Middle frontal gyrus (tissue), 1 donor: ENCODE data around the gene SH3RF3.

Experiments used
- DNase-seq: peaks from one replicate; pipeline ENCODE4 v3.0.0-alpha.2; 2015; ENCODE audit warnings: low spot score; ENCODE audit errors: extremely low spot score

The SH3RF3 gene

DNA sequence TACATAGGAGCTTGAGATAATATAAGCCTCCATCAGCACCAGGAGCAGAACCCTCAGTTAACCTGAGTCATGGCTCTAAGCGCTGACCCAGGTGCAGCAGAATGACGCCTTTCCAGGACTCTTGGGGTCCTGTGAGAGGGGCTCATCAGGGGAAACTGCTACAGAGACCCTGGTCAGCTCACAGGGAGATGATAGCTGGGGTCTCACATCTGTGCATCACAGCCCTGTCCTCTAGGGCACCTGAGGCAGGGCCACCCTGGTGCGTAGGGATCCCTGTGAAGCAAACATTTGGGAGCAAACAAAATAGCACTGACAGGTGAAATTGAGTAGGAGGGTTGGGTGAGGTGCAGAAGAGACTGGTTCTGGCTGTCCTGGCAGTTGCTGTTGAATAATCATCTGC lies 219.2 kb downstream of the SH3RF3 start:
- no peak for DNase-seq

DNA sequence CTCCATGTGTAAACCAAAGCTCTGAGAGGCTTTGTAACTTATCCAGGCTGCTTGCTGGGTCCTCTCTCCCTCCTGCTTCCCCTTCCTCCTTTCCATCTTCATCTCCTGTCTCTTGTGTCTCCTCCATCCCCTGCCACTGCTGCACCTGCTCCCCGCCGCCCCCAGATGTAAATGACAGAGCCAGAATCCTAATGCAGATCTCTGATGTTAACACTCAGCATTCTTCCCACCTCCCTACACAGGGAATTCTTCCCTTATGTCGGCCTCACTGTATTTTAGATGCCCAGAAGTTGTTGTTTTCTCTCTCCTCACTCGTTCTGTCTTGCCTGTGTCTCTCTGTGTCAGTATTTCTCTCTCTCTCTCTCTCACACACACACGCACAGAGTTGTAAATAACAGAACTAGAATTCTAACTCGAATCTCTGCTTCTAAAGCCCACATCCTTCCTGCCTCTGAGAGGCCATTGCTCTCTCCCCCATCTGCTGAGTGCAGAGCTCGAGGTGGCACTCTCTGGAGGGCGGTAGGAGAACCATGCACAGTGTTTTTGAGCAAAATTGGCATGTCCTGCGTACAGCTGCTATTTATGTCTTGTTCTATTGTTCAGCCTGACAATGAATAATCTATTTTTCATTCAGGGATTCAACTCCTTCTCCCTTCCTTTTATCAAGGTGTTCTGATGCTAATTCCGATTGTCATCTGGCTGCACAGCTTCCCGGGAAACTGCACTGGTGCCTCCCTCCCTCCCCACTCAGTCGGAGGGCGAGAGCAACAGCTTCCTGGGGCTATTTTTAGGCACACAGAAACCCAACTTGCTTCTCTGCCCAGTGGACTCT lies 219.9 kb downstream of the SH3RF3 start:
- DNase-seq = no peak

- no peak for DNase-seq
These were observed 220.8 kb downstream of the SH3RF3 start for GRCh38 chr2:109349503-109350465.

DNA sequence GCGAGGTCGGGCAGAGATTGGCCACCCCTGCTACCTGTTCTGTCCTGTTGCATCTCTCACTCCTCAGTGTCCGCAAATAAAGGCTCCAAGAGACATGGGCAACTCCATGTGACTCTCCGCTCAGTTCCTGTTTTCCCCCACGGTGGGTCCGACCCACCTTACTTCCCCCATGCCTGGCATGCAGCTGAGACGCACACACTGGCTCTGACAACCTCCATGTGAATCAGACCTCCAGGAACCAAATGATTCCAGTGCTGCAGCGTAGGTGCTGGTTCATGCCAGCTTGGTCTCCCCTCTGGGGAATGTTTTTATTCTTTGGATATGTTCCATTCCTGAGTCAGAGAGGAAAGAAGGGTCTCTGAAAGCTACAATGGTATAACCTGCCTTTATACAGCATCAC lies 221.5 kb downstream of the SH3RF3 start:
- no peak for DNase-seq

DNA sequence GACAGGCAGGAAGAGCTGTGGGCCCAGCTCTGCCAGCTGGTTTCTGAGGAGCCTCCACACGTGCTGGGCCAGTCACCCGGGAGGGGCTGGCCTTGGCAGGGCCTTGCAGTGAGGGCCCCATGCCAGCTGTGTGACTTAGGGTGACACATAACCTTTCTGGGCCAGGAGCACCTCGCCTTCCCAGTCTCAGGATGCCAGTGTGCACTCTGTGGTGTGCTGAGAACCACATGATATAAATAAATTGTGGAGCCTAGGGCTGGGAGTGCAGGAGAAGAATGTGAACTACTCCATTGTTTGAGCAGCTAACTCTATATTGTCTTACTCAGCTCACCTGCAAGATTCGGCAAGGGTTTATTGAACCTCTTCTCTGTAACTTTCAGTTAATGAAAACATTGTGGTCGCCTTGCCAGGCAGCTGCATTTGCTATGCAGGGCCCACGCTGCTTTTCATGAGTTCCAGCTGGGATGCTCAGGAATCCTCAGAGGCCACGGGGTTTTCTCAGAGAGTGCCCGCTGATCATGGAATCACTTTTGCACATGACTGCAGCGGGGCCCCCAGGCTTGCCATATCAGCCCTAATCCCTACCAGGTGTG lies 222.3 kb downstream of the SH3RF3 start:
- DNase-seq = no peak

- DNase-seq = no peak
These were observed 223.3 kb downstream of the SH3RF3 start for GRCh38 chr2:109352056-109352897.

- DNase-seq = no peak
These were observed 224.1 kb downstream of the SH3RF3 start for GRCh38 chr2:109352898-109353689.

DNA sequence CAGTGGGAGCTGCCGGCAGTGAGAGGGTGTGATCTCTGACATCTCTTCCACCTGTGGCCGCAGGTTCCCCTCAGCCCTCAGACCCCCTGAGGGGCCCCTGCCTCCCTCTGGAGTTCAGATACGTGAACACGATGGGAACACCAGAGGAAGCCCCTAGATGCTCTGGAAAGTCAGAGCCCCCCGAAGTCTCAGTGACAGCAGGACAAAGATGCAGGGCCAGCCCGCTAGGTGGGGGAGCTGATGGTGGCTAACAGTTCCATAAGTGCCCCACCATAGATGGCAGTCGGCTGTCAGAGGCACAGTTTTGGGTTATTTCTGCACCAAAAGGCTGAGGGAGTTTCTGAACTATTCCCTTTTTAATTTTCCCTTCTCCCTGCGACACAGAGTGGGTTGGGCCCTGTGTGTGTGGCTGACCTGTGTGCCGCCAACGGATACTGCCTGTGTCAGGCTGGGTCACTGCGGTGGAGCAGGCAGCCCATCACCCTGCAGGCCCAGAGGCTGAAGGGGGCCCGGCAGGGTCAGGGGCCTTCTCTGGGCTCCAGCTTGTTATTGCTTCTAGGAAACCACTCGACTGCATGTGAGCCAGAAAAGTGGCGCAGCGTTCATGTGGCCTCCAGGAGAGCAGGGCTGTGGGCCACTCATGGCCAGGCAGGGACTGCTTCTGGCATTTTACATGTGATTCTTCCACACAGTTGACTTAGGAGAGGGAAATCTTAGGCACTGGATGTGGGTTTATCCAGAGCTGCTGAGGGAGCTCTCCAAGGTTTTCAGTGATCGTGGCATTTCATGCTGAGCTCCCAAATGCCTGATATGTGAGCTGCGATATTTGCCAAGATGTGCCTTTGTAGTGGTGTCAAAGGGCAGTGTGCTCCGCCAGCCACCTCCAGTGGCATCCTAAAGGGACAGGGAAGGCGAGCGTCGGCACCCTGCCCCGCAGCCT lies 225.1 kb downstream of the SH3RF3 start:
- no peak for DNase-seq

- no peak for DNase-seq
These were observed 226.3 kb downstream of the SH3RF3 start for GRCh38 chr2:109355192-109355843.

- DNase-seq = no peak
These were observed 227.5 kb downstream of the SH3RF3 start for GRCh38 chr2:109356324-109357035.

GRCh38 chr2:109364217-109364616 lies 235.2 kb downstream of the SH3RF3 start:
- DNase-seq = no peak

GRCh38 chr2:109365131-109365530 lies 236.1 kb downstream of the SH3RF3 start:
- no peak for DNase-seq

GRCh38 chr2:109367683-109368082 lies 238.7 kb downstream of the SH3RF3 start:
- DNase-seq = no peak

GRCh38 chr2:109368798-109369197 lies 239.8 kb downstream of the SH3RF3 start:
- DNase-seq = no peak

DNA sequence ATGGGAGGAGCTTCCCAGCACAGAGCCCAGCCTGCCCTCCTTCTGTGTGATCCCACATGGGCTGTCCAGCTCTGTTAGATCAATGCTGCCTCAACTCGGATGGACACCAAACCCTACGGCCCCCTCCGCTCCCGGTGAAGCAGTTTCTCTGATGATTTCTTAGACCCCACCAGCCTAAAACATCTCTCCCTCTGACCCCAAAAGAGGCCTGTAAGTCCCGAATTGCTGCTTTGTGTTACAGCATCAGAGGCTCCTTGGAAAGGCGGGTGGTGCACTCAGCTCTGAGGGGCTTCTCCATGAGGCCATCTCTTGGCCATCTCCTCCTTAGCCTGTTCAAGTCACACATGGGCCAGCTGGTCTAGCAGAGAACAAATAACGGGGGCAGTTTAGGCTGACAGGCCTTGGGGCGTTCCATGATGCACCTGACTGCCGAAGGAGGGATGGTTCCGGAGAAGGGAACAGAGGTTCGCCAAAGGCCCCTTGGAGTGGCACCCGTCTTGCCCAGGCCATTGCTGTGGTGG lies 240.7 kb downstream of the SH3RF3 start:
- no peak for DNase-seq

GRCh38 chr2:109370399-109371035 lies 241.5 kb downstream of the SH3RF3 start:
- no peak for DNase-seq
